ENCODE measurements around the gene ATP1A3. TPM values are rescaled to one million over a fixed set of nuclear protein-coding genes. Genes with fewer than 3 reads are reported as not detected.

The ATP1A3 gene
- total and polyA plus RNA-seq, 2 of the 13 experiments (the other 11 are each of a cell fraction or from before 2014, with no cell fraction given): 0.01 to 0.04 TPM

- TF ChIP-seq ATF4 (CRISPR knock-in tag; IDR thresholded peaks at IDR 0.05) (peak in 1 of 2 experiments; percentile 97; a peak in 2 of 4 replicates), NKX3-1 (CRISPR knock-in tag; IDR thresholded peaks at IDR 0.05) (no peak), ZNF510 (CRISPR knock-in tag; IDR thresholded peaks at IDR 0.05; ENCODE audit: low read depth) (no peak), ZNF234 (CRISPR knock-in tag; conservative IDR thresholded peaks at IDR 0.05) (no peak), HOXD1 (CRISPR knock-in tag; IDR thresholded peaks at IDR 0.05) (no peak), SOX6 (IDR thresholded peaks at IDR 0.05) (no peak), SOX6 (CRISPR knock-in tag; IDR thresholded peaks at IDR 0.05) (no peak), AGO1 (IDR thresholded peaks at IDR 0.05; ENCODE audit: low read depth, low read length, poor library complexity, severe bottlenecking) (no peak), CREB3 (CRISPR knock-in tag; IDR thresholded peaks at IDR 0.05) (no peak), ZNF720 (CRISPR knock-in tag; IDR thresholded peaks at IDR 0.05) (no peak), SP5 (CRISPR knock-in tag; IDR thresholded peaks at IDR 0.05; ENCODE audit: borderline replicate concordance, low read depth) (no peak), CEBPG (CRISPR knock-in tag; IDR thresholded peaks at IDR 0.05) (0 out of 2 replicates have a peak, but pooled peaks have one; percentile 38), BRF2 (CRISPR knock-in tag; IDR thresholded peaks at IDR 0.05) (no peak)
Observed at GRCh38 chr19:42010245-42011126, 16.5 kb upstream of the ATP1A3 start (continued).

All from HepG2 (cell line).